T47D (cell line): ENCODE data around the gene UXS1.

ENCODE experiments used
- DNase-seq, 2 experiments: peaks; one replicate each; pipeline versions ENCODE4 v3.0.0 to v3.0.0-alpha.2; 2011 to 2012; ENCODE audit warnings: low read depth in 1 of 2, low spot score in 1 of 2
- JUND ChIP-seq: IDR thresholded peaks from 2 replicates; pipeline ENCODE4 v1.6.1; 2012; ENCODE audit warnings: low read depth
- in situ Hi-C: cut with HindIII; loops from 2 replicates; pipeline ENCODE4 v1.10.0; 2016; ENCODE audit warnings: low sequenced_read_pairs, low pct_unique_long_range_greater_than_20kb

UXS1 gene

GRCh38 chr2:106090916-106091618 is 103.0 kb downstream of the UXS1 start:
- DNase-seq = no peak
- in situ Hi-C loops = no loop called here
- no peak for TF ChIP-seq JUND

DNA sequence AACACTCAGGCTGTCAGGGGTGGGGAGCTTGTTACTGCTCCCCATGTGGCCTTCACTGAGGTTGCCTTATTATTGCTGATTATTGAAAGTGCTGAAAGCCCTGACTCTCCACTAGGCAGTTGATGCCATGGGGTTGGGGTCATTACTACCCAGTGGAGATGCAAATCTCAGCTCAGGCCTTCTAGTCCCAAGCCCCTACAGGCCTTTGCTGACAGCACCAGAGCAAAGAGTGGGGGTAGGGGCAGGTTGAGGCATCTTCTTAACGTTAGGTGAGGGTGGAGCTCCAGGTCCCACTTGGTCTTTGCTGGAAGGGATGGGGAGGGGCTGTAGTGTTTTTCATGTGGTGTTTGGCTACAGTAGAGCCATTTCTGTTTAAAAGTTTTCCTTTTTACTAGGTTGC is 104.5 kb downstream of the UXS1 start:
- no peak for TF ChIP-seq JUND
- in situ Hi-C loops = no loop called here
- no peak for DNase-seq

DNA sequence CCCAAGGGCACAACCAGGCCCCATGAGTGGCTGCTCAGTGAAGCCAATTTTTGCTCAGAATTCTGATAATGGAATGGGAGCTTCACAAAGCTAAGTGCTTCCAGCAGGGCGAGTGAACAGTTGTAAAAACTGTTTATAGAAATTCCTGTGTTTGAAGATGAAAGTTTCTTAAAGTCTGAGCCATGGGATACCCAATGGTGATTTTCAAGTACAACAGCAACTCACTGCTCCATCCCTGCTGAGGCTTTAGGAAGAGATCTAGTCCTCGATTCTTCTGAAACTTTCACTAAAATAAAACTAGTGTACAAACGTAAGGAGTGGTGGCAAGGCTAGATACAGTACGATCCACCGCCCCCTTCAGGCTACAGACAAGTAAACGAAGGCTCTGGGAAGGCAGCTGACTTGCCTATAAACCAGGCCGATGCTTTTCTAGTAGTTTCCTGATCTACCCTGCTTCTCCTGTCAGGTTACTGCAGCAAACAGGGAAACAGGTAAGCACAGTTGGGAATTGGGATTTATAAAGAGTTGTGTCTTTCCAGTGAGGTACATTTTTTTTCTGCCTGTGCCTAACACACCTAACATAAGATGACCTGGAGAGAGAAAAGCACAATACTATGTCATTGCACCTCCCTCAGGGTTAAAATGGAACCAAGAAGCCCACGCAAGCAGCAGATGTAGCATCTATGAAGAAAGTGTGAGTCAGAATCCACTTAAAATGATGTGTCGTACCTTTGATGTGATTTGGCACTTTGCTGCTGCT is 108.7 kb downstream of the UXS1 start:
- in situ Hi-C loops = no loop called here
- TF ChIP-seq JUND = no peak
- DNase-seq = peak; percentile 13 to 63

GRCh38 chr2:106080959-106081358 is 113.1 kb downstream of the UXS1 start:
- no peak for TF ChIP-seq JUND
- in situ Hi-C loops = no loop called here
- no peak for DNase-seq

DNA sequence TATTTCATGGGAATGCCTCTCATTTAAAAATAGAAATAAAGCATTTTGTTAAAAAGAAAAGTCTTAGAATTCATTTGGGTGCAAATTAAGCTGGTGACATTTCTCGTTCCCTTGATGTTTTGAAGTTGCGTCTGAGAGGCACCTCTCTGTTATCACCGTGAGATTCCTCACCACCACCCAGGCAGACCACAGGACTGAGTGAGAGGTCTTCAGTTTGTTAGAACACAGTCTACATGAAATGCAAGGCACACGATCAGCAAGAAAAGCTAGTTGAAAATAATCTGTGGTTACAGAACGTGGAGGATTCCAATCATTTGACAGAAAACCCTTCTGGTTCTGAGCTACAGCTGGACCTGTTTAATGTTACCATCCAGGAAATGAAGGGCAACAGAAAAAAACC is 116.0 kb downstream of the UXS1 start:
- TF ChIP-seq JUND = no peak
- in situ Hi-C loops = no loop called here
- no peak for DNase-seq

GRCh38 chr2:106076941-106077340 is 117.2 kb downstream of the UXS1 start:
- DNase-seq = no peak
- no peak for TF ChIP-seq JUND
- in situ Hi-C loops = no loop called here

DNA sequence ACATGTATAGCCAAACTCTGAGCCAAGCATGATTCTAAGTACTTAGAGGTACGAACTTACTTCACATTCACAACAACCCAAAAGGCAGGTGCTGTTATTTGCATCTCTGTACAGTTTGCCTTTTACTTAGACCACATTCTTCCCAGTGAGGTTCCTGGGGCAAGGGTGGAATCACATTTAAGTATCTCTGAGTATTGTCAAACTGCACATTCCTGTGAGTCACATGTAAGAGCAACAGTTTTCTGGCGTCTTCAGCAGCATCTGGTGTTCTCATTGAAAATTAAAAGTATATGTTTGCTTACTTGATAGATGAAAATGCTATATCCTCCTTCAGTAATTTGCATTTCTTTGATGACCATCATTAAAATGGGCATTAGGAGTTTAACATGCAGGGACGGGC is 119.1 kb downstream of the UXS1 start:
- TF ChIP-seq JUND = no peak
- in situ Hi-C loops = no loop called here
- DNase-seq = no peak

DNA sequence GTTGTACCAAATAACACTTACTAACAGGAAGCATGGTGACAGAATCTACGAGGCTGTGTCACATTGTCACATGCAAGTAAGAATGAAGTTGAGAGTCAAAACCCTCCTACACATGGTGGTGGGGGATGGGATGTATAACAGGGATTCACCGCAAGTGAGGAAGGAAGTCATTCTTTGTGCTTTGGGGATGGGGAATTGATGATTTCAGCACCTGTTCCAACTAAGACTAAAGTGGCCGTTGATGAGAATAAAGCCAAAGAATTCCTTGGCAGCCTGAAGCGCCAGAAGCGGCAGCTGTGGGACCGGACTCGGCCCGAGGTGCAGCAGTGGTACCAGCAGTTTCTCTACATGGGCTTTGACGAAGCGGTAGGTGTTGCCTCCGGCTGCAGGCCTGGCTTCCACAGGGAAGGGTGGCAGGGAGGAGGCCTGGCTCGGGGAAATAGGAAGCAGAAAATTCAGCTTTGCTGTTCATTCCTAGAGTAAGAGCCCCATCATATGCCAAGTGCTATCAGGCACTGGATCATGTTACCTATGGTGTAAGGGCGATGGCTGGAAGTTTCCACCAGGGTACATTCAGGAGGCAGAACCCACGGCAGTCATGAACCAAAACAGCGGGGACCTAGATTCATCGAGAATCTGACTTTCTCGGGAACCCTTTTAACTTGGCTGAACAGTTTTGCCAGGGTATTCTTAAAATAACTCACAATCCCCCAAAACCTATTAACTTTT is 120.3 kb downstream of the UXS1 start:
- in situ Hi-C loops = no loop called here
- no peak for TF ChIP-seq JUND

GRCh38 chr2:106070181-106070580 is 123.9 kb downstream of the UXS1 start:
- no peak for TF ChIP-seq JUND
- no peak for DNase-seq
- in situ Hi-C loops = no loop called here

More for the DNA sequence above, 120.3 kb downstream of the UXS1 start:
- DNase-seq = no peak

DNA sequence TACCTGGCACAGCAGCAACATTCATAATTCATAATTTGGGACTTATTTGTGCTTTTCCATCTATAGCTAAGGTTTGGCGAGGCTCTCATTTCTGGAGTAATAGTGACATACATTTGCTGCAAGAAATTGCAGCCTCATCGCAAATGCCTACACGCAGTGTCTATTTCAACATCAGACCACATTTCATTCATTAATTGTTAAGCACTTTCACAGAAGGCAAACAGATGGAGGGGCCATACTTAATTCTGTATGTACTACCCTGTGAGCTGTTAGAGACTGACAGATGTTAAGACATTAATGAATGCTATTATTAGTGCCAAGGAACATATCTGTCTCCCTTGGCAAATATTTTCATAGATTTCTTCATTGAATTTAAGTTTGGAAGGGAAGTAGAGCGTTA is 125.7 kb downstream of the UXS1 start:
- DNase-seq = no peak
- no peak for TF ChIP-seq JUND
- in situ Hi-C loops = no loop called here

- in situ Hi-C loops = no loop called here
- DNase-seq = no peak
- TF ChIP-seq JUND = no peak
Observed at GRCh38 chr2:106065983-106066820, 127.9 kb downstream of the UXS1 start.

DNA sequence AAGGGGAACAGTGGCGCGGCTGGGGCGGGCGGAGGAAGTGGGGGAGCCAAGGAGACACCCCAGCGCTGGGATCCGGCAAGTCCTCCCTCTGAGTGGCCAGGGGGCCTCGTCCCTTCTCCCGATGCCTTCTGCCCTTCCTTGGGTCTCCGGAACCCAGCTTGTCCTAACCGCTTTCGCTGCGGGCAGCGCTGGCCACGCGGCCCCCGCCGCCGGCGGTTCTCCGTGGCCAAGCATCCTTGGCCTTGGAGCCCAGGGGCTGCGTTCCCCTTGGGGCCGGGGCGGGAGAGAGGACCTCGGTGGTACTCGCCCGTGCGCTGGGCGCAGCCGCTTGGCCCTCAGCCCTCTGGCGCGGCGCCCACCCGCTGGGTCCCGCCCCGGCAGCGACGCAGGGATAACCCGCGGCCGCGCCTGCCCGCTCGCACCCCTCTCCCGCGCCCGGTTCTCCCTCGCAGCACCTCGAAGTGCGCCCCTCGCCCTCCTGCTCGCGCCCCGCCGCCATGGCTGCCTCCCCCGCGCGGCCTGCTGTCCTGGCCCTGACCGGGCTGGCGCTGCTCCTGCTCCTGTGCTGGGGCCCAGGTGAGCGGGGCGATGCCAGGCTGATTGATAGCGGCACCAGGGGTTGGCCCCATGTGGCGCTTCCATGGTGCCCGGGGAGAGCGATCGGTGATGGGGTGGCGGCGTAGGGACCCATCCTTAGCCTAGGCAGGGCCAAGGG is 128.7 kb downstream of the UXS1 start:
- DNase-seq = no peak
- TF ChIP-seq JUND = no peak
- in situ Hi-C loops = no loop called here
